NCI-H460 (cell line): ENCODE results near the gene EHMT2. TPM values are rescaled to one million over a fixed set of nuclear protein-coding genes. Genes with fewer than 3 reads are reported as not detected.
A peak's percentile ranks its signal among the peaks of the same experiment; 100 is the strongest.
"Not testable (repeated sequence)": the region's sequence is repeated elsewhere in the genome, so short reads cannot be mapped to it uniquely, and the experiment has no call there.

Experiments
- DNase-seq: peaks from one replicate; pipeline ENCODE4 v3.0.0-alpha.2; 2016; ENCODE audit warnings: low read depth; ENCODE audit errors: extremely low read depth
- total RNA-seq: library from RNA; depleted of rRNA; stranded (reverse); fragments of >200 nt; shearing (Covaris generic); gene quantifications from 2 replicates; pipeline ENCODE4 v1.2.3, GENCODE V29; 2014

The EHMT2 gene
- total RNA-seq, 1 experiment from 2014 or later: 19.9 TPM

DNA sequence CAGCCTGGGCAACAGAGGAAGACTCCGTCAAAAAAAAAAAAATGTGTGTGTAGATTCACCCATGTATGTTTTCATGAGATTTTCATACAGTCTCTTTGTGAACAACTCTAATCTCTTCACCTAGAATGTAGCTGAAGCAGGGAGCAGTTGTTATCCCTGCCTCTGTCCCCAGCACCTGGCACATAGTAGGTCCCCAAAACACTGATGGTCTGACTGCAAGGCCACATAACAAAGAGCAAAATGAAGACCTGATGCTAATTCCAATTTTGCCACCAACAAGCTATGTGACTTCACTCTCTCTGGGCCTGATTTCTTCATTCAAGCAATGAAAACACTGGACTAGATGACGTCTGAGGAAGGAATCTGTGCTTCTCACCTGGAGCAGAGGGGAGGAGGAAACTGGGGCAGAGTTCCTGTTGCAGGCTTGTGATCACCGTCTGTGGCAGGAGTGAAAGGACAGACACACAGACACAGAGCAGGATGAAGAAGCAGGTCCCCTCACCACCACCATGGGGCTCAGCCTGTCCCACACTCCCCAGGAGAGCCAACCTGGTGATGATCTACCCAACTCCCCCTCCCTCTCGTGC is 23.3 kb downstream of the EHMT2 start:
- no peak for DNase-seq

DNA sequence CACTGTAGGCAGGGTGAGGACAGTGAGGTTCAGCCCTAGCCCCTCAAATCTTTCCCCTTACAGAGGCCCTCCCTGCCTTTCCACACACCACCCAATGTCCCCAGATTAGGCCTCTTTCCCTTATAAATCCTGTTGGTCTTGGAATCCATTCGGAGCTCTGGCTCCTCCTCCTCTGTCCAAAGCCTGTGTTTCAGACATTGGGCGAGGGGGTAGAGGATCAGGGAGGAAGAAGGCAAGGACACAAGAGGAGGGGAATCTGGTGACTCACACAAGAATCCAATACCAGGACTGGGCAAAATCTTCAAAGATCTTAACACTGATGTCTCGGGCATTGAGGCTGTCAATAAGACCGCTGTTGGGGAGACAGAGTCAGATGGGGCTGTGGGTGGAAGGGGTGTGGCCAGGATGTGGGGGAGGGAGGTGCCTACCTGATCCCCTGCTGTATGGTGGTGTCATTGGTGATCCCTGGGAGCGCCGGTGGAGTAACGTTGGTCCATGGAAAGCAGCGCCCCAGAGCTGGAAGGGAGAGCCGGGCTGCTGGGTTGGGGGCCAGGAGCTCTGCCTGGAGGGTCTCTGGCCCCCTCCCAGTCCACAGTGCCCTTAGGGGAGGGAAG is 26.3 kb downstream of the EHMT2 start:
- no peak for DNase-seq

DNA sequence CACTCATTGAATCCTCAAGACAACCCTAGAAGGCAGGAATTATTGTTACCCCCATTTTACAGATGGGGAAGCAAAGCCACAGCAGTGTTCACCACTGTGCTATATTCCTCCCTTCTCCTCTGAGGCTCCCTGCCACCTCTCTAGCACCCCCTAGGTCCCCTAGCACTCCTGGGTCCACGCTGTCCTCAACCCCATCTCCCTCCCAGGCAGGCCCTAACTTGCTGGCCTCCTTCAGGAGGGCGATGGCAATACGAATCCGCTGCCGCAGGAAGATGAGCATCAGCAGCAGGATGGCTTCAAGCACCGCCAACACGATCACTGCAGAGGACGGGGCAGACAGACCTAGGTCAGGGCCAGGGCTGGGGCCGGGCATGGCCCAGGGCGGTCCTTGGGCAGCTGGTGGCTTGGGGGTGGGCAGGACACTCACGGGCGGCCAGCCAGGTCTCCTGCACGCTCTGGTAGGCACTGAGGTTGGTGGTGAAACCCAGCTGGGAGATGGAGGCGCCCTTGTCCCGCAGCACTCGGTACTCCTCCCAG is 27.0 kb downstream of the EHMT2 start:
- DNase-seq: no peak

DNA sequence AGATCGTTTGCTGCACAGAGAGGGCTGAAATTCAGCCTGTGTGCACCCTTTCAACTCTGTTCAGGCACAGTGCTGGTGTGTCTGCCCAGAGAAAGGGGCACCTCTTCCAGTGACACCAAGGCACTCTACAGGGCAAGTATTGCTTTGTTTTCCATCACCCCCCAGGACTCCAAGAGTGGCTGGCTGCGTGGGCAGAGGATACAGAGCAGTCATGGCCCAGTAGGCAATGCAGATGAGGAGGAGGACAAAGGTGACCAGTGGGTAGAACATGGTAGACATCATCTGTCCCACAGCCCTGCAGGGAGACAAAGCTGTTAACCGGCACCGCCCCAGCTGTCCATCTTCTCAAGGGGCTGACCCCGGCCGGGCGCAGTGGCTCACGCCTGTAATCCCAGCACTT is 28.2 kb downstream of the EHMT2 start:
- no peak for DNase-seq

DNA sequence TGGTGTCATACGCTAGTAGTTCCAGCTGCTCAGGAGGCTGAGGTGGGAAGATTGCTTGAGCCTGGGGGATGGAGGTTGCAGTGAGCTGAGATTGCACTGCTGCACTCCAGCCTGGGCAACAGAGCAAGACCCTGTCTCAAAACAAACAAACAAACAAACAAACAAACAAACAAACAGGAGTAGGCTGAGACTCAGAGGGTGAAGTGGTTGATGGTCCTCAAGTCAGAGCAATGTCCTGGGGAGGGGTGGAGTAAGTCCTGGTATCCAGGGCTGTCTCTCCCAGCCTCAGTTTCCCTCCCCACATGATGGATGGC is 28.9 kb downstream of the EHMT2 start:
- not testable (repeated sequence) for DNase-seq

DNA sequence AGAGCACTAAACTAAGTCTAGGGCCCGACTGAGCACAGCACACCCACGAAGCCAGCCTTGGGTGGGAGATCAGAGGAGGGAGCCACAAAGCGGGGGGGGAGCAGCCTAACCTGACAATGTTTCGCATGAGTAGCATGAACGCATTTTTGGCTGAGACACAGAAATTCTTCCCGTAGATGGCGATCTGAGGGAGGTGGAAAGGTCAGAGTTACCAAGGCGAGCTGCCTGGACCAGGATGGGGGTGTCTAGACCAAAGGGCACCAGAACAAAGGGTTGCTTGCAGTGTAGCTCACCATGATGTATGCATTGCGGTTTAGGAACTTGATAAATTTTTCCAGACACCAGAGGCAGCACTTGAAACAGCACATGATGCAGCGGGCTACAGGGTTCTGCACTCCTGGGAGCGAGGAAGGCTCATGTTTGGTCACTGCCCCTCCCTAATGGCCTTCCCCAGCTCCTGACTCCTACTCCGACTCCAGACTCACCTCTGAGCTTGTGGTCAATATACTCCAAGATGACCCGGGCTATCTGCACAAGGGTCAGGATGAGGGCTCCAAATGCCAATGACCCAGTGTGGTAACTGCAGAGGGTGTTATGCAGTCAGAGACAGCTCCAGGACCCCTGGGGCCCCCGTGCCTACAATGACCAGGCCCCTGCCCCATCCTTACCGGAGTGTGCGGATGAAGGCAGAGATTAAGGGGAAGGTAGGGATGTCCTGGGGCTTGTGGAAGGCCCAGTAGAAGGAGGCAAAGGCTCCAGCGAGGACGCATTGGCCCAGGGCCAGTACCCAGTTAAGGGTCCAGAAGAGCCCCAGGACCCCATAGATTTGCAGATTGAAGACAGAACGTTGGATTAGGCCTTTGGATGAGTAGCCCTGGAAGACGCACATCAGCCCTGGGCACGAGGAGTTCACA is 32.0 kb downstream of the EHMT2 start:
- no peak for DNase-seq

DNA sequence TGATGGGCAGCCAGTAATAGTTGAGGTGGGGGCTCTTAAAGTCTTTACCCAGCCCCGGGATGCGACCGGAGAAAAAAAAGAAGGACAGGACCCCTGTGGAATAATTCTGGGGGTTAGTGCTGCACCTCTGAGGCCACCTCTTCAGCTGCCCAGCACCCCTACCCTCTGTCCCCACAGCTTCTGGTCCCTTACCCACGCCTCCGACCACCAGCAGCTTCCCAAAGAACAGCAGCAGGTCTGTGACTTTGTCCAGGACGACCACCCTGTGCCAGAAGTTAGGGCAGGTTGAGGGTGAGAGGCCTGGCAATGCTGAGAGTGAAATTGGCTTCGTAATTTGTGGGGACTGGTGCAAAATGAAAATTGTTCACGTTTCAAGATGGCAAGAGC is 32.7 kb downstream of the EHMT2 start:
- DNase-seq: no peak

DNA sequence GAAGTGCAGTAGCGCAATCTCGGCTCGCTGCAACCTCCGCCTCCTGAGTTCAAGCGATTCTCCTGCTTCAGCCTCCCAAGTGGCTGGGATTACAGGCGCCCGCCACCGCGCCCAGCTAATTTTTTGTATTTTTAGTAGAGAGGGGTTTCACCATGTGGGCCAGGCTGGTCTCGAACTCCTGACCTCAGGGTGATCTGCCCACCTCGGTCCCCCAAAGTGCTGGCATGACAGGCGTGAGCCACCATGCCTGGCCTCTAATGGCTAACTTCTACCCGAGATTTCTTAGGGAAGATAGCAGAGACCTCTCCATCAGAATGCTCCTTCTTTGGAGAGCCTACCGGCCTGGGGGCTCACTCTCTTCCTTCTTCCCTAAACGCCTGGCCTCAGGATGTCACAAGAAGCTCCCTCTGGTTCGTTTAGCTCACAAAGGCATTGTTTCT is 33.4 kb downstream of the EHMT2 start:
- not testable (repeated sequence) for DNase-seq

DNA sequence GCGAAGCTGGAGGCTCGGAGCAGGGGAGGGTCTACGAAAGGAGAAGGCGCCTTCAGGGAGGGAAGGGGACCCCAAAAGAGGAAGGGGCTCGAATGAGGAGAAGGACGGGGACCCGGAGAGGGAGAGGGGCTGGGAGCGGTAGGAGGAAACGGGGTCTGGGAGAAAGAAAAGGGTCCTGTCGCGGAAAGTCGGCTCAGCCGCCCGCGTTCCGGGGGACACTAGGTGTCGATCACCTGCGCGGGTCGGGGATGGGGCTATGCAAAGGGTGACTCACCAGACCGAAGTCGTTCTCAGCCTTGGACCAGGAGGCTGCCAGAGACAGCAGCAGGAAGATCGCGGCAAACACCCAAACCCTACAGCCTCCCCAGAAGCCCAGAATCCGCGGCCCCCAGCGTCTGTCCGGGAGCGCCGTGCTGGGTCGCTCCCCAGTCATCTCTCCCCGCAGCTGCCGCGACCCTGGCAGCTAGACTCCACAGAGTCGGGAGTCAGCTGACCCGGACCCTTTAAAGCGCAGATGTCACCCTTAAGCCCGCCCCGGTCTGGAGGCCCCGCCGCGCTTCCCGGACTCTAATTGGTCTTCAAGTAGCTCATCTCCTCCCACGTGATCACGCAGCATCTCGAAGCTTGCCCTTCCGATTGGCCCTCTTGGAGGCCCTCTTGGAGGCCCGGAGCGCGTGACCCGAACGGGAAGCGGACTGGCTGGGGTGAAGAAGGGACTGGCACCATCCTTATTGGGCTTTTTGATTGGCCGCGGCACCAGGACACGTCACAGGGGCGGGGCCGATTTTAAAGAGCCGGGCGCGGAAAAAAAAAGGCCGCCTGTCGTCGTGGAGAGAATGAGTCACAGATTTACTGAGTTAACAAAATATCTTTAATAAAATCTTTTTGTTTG is 34.9 kb downstream of the EHMT2 start, which contains the start of gene NEU1:
NEU1 (minus strand) TSS at position 478 of the 892 bp plus-strand sequence; CDS start at position 433, 45 bp downstream.
- DNase-seq: peak; percentile 99

DNA sequence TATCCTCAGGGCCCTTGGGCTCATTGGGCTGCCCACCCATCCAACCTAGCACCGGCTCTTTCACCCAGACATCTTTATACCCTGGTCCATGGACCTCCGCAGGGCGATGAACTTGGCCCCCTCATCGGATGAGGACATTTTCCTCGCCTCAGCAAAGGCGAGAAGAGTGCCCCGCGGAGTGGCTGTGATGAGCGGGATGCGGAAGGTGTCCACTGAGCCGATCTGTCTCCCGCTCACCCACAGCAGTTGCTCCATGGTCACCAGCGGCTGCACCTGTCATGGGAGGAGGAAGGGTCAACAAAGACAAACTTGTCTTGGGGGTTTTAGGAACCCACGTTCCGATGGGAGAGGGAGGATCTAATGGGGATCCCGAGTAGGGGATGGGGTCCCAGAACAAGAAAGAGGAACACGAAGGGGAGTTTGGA is 35.6 kb downstream of the EHMT2 start:
- no peak for DNase-seq

DNA sequence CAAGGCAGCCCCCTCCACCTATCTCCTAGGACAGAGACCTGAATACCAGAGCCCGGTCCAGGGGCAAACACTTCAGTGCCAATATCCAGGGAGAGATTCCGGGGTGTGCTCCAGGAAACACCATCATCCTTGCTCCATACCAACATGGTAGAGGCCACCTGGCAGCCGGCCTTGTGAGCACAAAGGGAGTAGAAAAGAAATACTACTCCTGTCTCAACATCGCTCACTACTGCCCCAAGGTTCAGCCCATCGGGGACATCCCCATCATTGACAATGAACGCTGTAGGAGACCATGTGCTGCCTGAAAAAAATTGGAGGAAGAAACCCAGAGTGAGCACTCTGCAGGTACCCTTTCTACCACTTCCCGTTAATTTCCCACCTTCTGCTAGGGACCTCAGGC is 36.3 kb downstream of the EHMT2 start:
- DNase-seq: no peak

DNA sequence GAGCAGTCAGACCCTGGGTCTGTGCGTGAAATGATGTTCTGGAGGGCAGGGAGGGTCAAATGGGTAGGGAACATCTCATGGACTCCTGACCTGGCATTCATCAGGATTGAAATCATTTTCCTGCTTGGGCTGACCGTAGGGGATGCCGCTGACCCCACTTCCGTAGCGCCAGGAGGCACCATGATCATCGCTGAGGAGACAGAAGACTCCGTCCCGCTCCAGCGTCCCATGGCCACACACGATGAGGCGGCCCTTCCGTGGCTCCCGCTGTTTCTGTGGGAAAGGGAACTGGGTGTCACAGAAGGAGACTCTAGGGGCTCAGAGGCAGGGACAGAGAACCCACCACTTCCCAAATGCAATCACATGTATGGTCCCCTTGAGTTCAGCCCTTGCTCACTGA is 37.1 kb downstream of the EHMT2 start:
- DNase-seq: no peak

DNA sequence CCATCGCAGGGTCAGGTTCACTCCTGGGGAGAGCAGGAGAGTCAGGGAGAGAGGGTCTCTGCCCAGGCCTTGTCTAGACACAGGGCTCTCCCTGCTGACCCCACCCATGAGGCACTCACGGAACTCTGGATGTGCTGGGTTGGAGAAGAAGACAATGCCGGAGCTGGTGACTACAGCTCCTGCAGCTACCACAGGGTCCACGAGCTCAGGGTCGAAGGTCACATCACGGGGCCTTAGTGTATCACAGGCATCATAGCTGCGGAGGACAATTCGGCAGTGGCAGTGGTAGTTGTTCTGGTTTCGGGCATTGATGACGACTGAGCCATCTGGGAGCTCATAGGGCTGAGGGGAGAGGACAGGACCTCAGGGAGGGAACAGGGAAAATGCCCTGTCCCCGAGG is 37.6 kb downstream of the EHMT2 start:
- no peak for DNase-seq

DNA sequence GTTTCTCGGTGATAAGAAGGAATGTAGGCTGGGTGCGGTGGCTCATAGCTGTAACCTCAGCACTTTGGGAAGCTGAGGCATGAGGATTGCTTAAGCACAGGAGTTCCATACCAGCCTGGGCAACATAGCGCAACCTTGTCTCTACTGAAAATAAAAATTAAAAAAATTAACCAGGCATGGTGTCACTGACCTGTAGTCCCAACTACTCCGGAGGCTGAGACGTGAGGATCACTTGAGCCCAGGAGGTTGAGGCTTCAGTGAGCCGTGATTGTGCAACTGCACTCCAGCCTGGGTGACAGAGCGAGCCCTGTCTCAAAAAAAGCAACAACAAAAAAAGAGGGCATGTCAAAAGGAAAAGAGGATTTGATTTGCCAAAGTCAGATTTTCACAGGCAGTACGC is 38.8 kb downstream of the EHMT2 start:
- no peak for DNase-seq

DNA sequence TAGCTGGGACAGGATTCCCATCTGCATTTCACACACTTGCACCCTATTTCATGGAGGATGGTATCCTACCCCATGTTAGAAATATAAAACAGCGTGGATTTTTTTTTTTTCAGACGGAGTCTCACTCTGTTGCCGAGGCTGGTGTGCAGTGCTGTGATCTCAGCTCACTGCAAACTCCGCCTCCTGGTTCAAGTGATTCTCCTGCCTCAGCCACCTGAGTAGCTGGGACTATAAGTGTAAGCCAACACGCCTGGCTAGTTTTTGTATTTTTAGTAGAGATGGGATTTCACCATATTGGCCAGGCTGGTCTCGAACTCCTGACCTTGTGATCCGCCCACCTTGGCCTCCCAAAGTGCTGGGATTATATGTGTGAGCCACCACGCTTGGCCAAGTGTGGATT is 39.7 kb downstream of the EHMT2 start:
- DNase-seq: not testable (repeated sequence)

DNA sequence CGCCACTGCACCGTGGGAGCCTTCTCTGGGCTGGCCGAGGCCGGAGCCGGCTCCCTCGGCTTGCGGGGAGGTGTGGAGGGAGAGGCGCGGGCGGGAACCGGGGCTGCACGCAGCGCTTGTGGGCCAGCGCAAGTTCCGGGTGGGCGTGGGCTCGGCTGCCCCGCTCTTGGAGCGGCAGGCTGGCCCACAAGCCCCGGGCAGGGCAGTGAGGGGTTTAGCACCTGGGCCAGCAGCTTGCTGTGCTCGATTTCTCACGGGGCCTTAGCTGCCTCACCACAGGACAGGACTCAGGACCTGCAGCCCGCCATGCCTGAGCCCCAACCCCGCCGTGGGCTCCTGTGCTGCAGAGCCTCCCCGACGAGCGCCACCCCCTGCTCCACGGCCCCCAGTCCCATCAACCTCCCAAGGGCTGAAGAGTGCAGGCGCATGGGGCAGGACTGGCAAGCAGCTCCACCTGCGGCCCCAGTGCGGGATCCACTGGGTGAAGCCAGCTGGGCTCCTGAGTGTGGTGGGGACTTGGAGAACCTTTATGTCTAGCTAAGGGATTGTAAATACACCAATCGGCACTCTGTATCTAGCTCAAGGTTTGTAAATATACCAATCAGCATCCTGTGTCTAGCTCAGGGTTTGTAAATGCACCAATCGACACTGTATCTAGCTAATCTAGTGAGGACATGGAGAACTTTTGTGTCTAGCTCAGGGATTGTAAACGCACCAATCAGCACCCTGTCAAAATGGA is 45.3 kb downstream of the EHMT2 start:
- DNase-seq: not testable (repeated sequence)

DNA sequence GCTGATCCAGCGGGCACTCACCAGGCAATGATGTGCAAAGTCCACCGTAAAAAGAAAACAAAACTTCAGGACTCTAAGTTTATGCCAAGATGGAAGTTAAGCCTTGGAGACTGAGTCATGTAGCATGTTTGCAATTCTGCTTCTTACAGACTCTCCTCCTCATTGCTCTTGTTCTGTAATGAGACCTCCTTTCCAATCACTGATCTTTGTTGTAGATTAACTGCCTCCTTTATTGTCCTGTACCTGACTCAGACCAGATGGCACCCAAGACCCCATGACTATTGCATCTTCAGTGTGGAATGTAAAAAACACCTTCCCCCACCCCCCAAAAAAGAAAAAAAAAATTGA is 46.0 kb downstream of the EHMT2 start:
- no peak for DNase-seq

DNA sequence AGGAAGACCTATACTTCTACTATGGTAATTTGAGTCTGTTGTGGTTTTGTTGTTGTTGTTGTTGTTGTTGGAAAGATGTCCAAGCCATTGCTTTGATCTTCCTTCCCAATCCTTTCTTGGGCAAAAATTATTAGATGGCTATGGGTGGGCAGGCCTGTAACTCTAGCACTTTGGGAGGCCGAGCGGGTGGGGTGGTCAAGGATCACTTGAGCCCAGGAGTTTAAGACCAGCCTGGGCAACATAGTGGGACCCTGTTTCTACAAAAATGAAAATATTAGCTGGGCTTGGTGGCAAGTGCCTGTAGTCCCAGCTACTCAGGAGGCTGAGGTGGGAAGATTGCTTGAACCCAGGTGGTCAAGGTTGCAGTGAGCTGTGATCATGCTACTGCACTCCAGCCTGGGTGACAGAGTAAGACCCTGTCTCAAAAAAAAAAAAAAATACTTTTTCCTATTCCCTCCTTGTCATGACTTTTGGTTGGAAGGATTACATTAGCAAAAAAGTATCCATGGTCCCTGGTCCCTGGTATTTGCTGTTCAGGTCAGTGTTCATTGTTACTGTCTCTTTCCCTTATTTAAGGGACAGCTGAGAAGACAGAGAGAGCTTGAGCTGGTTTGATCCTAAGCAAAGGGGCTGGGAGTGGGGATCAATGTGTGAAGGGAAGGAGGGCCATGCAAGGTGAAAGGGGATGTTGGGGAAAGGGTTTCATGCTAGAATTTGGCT is 46.6 kb downstream of the EHMT2 start:
- DNase-seq: no peak

DNA sequence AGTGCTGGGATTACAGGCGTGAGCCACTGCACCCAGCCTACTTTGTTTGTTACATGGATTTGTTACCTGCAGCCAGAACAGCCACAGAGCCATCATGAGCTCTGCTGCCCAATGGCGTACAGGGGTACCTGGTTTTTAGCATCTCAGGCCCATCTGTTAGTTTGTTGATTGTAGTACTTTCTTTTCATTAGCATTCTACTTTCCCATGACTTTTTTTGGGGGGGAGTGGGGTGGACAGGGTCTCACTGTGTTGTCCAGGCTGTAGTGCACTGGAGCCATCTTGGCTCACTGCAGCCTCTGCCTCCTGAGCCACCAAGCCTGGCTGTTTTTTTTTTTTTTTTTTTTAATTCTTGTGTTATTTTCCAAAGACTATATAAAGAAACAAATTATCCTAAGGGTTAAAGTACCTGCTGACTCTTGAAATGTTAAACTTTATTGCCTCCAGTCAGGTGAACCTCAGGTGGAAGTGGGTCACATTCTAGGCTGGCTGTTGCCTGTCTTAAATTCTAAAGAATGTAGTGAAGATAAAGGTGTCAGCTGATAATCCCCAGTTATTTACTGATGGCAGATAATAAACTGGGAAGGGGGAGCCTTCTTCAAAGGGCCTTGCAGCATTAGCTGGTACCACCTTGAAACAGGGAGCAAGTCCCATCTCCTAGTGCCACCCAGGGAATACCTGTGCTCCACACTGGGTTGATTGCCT is 50.1 kb downstream of the EHMT2 start:
- DNase-seq: no peak
